Measurements from ENCODE around the gene TPSB2.

TPSB2 gene

GRCh38 chr16:1181404-1182315 lies 48.3 kb downstream of the TPSB2 start:
- no peak for DNase-seq

GRCh38 chr16:1180549-1181403 lies 49.2 kb downstream of the TPSB2 start:
- DNase-seq, result no peak

All from activated CD8-positive, alpha-beta memory T cell treated with anti-CD3 and anti-CD28 coated beads for 24 hours (primary cell).